OCI-LY7 (cell line): ENCODE results near the gene CRHBP.

Experiments
- CTCF ChIP-seq: fragments of 200-600 bp; sonication (generic); conservative IDR thresholded peaks from 2 replicates; pipeline ENCODE4 v1.5.1; 2014; ENCODE audit warnings: mild to moderate bottlenecking, antibody characterized with exemption, low read length, moderate library complexity, mixed read lengths
- EZH2phosphoT487 ChIP-seq: fragments of 200-600 bp; sonication (generic); IDR thresholded peaks from 2 replicates; pipeline ENCODE4 v1.6.1; 2018; ENCODE audit warnings: low read depth, borderline replicate concordance, mild to moderate bottlenecking, mixed run types, antibody characterized with exemption, low read length, moderate library complexity, mixed read lengths

- TF ChIP-seq EZH2phosphoT487 (no peak), CTCF (no peak)
Observed at GRCh38 chr5:76958991-76959767, 6.3 kb downstream of the CRHBP start.
